RWPE2 (cell line): ENCODE data around the gene SOX6.

ENCODE experiments used
- ATAC-seq: fragments of 200-7000 bp; cut with Tn5 transposase; 3 replicates; pipeline ENCODE4 v1.9.1; 2021; ENCODE audit warnings: low read depth
- DNase-seq: peaks from one replicate; pipeline ENCODE4 v3.0.0-alpha.2; 2020; ENCODE audit warnings: low spot score
- H3K27ac ChIP-seq: fragments of 450-650 bp; 2 replicates; pipeline ENCODE4 v1.5.1; 2017; ENCODE audit warnings: mild to moderate bottlenecking; ENCODE audit not compliant: poor library complexity, severe bottlenecking
- H3K27me3 ChIP-seq: fragments of 250-450 bp; sonication (Bioruptor Pico); 2 replicates; pipeline ENCODE4 v1.5.1; 2021; ENCODE audit warnings: mild to moderate bottlenecking, moderate library complexity; ENCODE audit not compliant: insufficient read depth, poor library complexity, severe bottlenecking
- H3K36me3 ChIP-seq: fragments of 250-450 bp; sonication (Bioruptor Pico); 2 replicates; pipeline ENCODE4 v1.5.1; 2020; ENCODE audit warnings: low read depth, mild to moderate bottlenecking, moderate library complexity
- H3K4me1 ChIP-seq: fragments of 250-450 bp; sonication (Bioruptor Pico); 2 replicates; pipeline ENCODE4 v1.5.1; 2021; ENCODE audit warnings: mild to moderate bottlenecking, moderate library complexity; ENCODE audit not compliant: insufficient read depth, poor library complexity, severe bottlenecking
- H3K4me3 ChIP-seq: fragments of 250-450 bp; sonication (Bioruptor Pico); 2 replicates; pipeline ENCODE4 v1.5.1; 2021; ENCODE audit warnings: mild to moderate bottlenecking, moderate library complexity; ENCODE audit not compliant: severe bottlenecking
- H3K9me3 ChIP-seq: fragments of 250-450 bp; sonication (Bioruptor Pico); 2 replicates; pipeline ENCODE4 v1.5.1; 2021; ENCODE audit warnings: mild to moderate bottlenecking, moderate library complexity; ENCODE audit not compliant: severe bottlenecking
- TF ChIP-seq, protein P1 (sequence below): fragments of 450-650 bp; IDR thresholded peaks from one replicate; pipeline ENCODE4 v1.5.1; 2017; ENCODE audit warnings: mild to moderate bottlenecking, moderate library complexity; ENCODE audit not compliant: poor library complexity, severe bottlenecking

SOX6 gene

DNA sequence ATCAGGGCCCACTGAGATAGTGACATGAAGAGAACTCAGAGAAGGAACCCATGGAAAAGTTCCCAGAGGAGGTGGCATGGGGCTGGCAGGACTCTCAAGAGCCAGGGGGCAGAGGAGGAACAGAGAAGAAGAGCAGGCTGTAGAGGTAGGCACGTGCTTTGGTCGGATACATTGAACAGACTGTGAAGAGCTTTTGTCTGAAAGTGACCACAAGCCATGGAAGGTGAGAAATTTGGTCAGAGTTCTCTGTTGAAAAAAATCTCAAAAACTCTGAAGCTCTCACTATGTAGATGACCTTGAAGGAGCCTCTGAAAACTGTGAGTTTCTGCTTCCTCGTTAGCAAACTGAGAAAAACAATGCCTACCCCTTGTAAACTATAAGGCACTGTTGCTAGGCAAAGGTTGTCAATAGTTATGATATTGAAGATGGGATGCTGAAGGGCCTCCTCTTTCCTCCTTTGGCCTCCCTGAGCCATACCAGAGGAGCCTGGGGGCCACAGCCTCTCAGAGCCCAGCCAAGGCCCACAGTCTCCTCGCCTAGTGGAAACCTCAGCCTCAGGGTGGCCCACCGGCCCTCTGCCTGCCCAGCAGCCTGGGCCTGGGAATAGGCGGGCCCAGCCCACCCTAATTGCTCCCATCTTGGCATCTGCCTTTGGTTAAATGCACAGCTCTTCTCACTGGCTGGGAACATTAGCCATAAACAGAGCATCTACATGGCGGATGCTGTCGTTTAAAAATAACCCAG is 415.7 kb downstream of the SOX6 start:
- Histone ChIP-seq H3K9me3 (no peaks in the 10 kb centered on the region), H3K4me3 (no peak overlapping the region), H3K36me3 (no peaks in the 10 kb centered on the region), H3K27me3 (no peaks in the 10 kb centered on the region), H3K27ac (no peak overlapping the region), H3K4me1 (no peaks in the 10 kb centered on the region)
- TF ChIP-seq, protein P1, sequence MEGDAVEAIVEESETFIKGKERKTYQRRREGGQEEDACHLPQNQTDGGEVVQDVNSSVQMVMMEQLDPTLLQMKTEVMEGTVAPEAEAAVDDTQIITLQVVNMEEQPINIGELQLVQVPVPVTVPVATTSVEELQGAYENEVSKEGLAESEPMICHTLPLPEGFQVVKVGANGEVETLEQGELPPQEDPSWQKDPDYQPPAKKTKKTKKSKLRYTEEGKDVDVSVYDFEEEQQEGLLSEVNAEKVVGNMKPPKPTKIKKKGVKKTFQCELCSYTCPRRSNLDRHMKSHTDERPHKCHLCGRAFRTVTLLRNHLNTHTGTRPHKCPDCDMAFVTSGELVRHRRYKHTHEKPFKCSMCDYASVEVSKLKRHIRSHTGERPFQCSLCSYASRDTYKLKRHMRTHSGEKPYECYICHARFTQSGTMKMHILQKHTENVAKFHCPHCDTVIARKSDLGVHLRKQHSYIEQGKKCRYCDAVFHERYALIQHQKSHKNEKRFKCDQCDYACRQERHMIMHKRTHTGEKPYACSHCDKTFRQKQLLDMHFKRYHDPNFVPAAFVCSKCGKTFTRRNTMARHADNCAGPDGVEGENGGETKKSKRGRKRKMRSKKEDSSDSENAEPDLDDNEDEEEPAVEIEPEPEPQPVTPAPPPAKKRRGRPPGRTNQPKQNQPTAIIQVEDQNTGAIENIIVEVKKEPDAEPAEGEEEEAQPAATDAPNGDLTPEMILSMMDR: no peak
- no peak for ATAC-seq
- no peak for DNase-seq

DNA sequence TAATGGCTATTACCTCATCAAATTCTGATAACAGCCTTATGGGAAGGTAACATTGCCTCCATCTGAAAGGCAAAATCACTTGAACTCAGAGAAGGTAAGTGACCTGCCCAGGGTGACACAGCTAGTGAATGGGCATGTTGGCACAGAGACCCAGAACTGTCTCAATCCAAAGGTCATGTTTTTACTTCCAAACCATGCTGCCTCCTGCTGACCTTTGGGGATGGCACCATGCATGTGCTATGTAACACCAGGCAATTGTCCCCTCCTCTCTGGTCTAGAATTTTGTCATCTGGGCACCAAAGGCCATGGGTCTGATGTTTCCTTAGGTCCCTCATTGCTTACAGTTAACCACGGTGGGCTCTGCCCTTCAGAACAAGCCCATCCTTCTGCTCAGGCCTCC is 417.4 kb downstream of the SOX6 start:
- H3K36me3 ChIP-seq: no peaks in the 10 kb centered on the region
- no peak overlapping the region for H3K27ac ChIP-seq
- TF ChIP-seq, protein P1: no peak
- no peaks in the 10 kb centered on the region for H3K9me3 ChIP-seq
- DNase-seq: no peak
- no peaks in the 10 kb centered on the region for H3K4me1 ChIP-seq
- no peak for ATAC-seq
- H3K4me3 ChIP-seq: no peak overlapping the region
- no peaks in the 10 kb centered on the region for H3K27me3 ChIP-seq

DNA sequence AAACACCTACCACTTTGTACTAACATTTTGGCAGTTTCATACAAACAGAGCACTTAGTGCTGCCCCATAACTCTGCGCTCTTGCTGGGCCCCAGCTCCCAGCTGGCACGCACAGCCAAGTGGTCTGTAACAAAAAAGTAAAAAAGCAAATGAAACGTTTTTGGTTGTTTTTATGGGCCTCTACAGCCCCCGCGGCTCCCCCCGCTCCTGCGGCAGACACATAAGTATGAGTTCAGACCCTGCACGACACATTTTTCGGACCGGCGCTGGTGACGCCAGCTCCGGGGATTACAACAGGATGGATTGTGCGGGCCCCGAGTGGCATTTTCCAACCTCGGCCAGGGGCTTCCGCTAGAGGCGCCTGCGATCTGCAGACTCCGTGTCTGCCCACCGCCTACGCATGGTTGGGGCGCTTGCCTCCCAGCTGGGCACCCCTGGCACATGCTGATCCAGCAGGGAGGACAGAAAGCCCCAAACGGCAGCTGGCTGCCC is 418.2 kb downstream of the SOX6 start:
- no peaks in the 10 kb centered on the region for H3K27me3 ChIP-seq
- no peaks in the 10 kb centered on the region for H3K4me1 ChIP-seq
- ATAC-seq: no peak
- no peaks in the 10 kb centered on the region for H3K36me3 ChIP-seq
- H3K27ac ChIP-seq: no peak overlapping the region
- no peak for DNase-seq
- TF ChIP-seq, protein P1: no peak
- H3K4me3 ChIP-seq: no peak overlapping the region
- no peaks in the 10 kb centered on the region for H3K9me3 ChIP-seq

DNA sequence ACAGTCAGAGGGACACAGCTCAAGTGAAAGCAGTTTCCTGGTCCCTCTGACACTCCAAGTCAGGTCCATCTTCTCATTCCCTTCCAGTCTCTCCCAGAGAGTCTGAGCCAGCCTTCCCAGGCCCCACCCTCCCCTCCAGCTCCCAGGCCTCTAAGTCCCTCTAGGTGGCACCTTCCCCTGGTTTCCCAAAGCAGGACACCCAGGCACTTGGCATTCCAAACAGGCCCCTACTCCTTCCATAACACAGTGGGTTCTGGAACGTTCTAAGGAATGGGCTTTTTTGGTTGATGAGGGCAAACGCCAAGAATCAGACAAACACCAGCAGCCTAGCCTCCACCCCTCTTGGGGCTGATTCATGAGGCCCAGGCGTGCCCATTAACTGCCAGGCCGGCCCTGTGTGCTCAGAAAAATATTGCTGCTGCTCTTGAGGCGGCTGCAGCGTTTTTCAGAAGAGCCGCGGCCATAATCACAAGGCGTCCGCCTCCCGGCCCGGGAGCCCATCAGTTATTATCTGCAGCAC is 418.7 kb downstream of the SOX6 start:
- no peaks in the 10 kb centered on the region for H3K36me3 ChIP-seq
- no peak overlapping the region for H3K27ac ChIP-seq
- TF ChIP-seq, protein P1: peak; percentile 10
- DNase-seq (no peak), ATAC-seq (no peak)
- H3K27me3 ChIP-seq: no peaks in the 10 kb centered on the region
- no peaks in the 10 kb centered on the region for H3K4me1 ChIP-seq
- no peaks in the 10 kb centered on the region for H3K9me3 ChIP-seq
- H3K4me3 ChIP-seq: no peak overlapping the region

DNA sequence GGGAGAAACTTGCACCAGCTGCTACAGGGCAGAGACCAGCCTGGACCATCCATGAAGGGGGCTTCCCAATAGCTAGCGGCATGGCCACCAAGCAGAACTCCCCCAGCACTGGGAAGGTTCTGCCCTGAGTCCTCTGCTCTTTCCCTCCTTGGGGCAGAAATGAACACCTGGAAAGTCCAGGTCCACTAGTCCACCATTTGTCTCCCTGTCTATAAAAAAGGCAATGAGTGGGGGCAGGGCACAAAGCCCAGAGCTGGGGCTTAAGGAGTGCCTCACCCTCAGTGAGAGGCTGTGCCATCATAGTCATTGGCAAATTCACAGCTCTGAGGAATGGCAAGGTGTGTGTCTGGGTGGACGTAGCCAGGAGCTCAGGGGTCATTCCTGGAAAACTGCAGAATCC is 420.3 kb downstream of the SOX6 start:
- ATAC-seq: no peak
- Histone ChIP-seq H3K4me3 (no peak overlapping the region), H3K9me3 (no peaks in the 10 kb centered on the region), H3K4me1 (no peaks in the 10 kb centered on the region), H3K36me3 (no peaks in the 10 kb centered on the region), H3K27me3 (no peaks in the 10 kb centered on the region), H3K27ac (no peak overlapping the region)
- TF ChIP-seq, protein P1: no peak
- DNase-seq: no peak
